HG03280 (cell line): ENCODE results near the gene SMAD2.

Source experiments
- ATAC-seq: cut with Tn5 transposase; IDR thresholded peaks from one replicate; pipeline ENCODE4 v1.9.1; 2021; ENCODE audit warnings: mild to moderate bottlenecking, moderate library complexity; ENCODE audit not compliant: unreplicated experiment

SMAD2 gene

DNA sequence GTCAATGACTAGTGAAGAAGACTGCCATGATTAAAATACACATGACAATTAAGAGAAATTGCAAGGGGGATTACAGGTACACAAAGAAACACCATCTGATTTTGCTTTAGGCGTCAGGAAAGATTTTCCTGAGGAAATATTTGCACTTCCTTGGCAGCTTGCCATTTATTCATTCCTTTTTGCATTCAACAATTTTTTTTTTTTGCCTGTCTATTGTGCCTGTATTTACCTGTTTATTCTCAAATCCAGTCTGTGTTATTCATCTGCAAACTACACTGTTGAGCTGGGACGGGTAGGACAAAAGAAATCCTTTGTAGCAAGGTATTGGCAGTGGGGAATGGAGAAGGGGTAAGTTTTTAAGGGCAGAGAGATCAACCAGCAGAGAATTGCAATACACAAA is 31.8 kb downstream of the SMAD2 start:
- ATAC-seq = no peak

DNA sequence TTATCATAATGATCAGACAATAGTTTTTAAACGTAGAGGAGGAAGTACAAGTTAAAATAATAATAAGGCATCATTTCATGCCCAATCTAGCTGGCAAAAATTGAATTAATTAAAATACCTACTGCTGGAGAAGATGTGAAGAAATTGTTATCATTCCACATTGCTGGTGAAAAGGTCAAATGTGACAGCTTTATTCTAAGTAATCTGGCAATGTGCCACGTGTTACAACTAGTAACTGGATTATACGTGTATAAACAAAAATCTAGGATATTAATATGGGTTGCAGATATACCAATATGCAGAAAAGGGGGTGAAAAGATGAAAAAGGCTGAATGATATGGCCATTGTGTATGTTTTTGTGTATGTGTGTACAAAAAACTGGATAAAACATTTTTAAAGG is 32.4 kb downstream of the SMAD2 start:
- no peak for ATAC-seq

DNA sequence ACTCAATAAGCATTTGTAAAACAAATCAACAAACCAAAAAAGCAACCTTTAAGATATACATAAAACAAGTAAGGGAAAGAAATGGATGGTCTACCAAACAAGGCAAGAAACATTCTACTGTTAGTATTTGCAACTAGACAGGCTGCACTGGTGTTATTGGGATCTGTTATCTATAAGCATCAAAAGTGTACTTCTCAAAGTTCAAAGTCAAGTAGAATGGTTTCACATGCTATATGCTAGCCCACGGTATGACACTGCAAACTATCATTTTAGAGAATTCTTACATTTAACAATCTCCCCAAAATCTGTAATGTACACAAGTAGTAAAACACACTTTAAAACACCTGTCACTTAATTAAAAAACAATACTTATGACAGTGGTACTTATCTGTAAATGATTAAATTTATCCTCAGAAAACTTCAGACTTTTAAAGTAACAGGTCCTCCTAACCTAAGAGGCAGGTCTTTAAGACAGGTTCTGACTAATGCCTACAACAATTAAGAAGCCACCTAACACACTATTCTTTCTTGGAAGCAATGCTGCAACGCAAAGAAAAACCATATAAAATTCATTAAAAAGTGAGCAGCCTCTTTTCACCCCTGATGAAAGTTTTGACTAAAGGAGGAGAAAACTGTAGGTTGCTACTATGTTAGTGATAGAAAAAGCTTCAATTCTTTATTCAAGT is 34.8 kb downstream of the SMAD2 start:
- no peak for ATAC-seq

DNA sequence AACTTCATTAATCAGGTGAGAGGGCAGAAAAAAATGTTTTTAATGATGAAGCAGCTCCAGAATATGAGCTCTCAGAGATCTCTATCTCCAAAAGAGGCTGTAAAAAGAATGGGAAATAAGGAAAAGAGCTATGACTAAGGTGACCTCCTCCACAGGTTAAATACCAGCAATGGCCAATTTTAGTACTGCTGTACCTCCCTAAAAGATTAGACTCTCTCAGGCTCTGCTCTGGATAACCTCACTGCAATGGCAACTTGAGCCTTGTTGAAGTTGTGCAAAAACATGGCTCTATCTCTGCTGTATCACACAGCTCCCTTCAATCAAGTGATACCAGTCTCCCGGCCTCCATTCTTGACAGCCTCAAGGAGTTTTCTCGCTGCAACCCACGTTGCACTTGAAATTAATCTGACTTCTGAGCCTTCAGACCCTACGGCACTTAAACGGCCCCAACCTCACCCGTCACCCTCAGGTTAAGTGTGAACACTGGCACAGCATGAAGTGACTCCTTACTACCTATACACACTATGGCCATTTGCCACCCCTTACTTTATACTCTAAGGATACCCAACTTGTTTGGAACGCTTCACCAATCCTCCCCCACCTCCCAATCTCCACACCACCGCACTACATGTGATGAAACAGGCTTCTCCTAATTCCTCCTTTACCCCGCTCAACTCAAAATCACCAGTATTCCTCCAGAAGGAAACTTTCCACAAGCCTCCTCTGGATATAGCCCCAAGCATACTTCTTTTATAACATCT is 36.3 kb downstream of the SMAD2 start:
- no peak for ATAC-seq

DNA sequence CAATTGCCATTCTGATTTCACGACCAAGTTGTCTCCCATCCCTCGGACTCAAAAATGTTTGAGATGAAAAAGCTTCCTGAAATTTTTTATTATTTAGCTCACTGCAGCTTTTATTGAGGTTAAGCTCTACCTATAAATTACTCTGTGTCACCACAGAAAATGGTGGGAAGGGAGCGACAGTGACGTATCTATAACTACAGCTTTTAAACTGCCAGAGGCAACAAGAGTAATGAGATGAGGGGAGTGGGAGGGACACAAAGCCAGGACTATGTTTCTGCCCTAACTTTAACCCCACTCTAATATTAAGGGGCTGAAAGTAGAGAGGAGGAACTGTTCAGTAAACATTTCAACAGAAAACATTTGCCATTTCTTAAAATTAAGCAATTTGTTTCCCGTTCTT is 37.4 kb downstream of the SMAD2 start:
- no peak for ATAC-seq

DNA sequence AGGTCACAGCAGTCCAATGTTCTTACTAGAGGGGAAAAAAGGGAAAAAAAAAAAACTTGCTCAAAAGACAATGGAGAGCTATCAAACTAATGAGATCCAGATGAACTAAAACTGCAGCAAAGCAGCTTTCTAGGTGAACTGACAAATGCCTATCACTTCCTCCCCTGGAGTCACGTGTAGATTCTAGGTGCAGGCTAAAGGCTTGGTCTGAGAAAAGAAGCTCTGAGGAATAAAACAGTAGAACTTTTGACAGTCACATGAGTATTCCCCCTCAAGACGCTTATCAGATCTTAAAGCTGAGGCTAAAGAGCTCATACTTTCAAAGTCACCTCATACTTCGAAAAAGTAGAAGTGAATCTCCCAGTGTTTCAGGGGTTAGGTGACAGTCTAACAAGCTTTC is 42.3 kb downstream of the SMAD2 start:
- ATAC-seq = no peak

DNA sequence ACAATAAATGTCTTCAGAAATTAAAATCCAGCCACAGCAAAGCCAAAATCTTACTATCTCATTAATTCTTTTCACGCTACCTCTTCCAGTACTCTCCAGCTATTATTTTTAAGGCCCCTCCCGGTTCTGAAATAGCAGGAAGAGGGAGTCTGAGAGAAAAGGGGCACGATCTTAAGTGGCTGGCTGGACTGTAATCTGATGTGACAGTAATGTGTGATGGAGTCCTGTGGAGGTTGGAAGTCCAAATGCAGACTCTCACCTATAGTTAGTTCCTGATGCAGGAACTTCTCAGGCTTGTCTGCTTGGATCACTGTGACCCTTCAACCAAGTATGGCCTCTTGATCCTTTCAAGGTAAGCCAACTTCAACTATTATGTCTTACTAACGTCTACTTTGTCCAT is 43.2 kb downstream of the SMAD2 start:
- ATAC-seq = no peak

DNA sequence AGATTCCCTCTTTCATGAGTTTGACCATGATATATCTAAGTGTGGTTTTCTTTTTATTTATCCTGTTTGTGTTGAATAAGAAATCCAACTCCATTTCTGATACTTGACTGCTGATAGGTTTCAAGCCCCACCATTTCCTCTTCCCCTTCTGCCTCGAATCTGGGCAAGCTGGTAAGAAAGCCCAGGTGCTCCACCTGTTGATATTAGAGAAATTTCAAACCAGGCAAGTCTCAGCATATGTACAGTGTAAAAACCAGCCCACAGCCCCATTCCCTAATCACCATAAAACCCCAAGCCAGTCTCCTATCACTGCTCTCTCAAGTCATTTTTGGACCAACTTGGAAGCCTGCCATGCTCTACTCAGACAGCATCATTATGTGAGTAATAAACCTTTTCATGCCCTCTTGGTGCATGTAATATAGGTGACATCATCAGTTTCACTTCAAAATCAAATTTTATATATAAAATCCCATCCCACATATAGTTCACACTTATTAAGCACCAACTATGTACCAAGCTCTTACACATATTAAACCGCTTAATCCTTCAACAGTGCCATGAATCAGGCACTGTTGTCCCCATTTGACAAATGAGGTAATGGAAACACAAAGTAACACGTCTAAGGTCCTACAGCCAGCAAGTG is 46.6 kb downstream of the SMAD2 start:
- no peak for ATAC-seq

DNA sequence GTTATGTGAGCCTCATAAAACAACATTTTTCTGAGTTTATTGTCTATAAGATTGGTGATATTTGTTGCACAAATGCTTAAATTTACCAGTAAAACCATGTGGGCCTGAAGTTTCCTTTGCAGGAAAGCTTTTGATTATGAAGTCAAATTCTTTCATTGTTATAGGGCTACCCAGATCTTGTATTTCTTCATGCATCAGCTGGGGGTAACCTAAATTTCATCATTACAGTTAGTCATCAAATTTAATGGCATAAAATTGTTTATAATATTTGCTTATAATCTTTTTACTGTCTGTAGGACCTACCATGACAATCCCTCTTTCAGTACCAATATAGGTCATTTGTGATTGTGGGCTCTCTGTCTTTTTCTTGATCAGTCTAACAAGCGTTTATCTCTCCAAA is 47.8 kb downstream of the SMAD2 start:
- ATAC-seq = no peak

DNA sequence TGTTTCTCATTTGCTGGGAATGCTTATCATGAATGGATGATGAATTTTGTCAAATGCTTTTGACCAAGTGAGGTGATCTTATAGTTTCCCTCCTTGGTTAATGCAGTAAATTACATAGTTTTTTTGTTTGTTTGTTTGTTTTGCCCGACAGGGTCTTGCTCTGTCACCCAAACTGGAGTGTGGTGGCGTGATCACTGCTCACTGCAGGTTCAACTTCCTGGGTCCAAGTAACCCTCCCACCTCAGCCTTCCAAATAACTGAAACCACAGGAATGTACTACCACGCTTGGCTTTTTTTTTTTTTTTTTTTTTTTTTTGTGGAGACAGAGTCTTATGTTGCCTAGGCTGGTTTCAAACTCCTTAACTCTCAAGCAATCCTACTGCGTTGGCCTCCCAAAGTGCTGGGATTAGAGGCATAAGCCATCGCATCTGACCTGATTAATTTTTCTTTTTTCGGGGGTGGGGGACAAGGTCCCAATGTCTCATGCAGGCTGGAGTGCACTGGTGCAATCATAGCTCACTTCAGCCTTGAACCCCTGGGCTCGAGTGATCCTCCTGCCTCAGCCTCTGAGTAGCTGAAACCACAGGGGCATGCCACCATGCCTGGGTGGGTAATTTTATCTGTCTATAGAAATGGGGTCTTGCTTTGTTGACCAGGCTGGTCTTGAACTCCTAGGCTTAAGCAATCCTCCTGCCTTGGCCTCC is 48.6 kb downstream of the SMAD2 start:
- no peak for ATAC-seq

DNA sequence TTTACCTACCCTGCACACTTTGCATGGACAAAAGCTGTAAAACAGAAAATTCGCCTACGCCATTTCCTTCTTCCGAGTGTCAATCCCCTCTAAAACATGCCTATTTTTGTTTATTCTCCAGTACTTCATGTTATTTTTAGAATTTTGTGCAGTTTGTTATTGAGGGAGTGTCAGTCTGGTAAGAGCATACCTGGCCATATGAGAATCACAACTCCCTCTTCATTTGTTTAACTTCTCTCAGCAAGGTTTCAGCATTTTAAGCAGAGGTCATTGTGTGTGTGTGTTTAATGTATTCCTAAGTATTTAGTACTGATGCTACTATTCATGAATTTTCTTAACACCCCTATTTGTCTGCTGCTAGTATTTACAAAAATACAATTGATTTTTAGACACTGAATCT is 49.4 kb downstream of the SMAD2 start:
- ATAC-seq = no peak

DNA sequence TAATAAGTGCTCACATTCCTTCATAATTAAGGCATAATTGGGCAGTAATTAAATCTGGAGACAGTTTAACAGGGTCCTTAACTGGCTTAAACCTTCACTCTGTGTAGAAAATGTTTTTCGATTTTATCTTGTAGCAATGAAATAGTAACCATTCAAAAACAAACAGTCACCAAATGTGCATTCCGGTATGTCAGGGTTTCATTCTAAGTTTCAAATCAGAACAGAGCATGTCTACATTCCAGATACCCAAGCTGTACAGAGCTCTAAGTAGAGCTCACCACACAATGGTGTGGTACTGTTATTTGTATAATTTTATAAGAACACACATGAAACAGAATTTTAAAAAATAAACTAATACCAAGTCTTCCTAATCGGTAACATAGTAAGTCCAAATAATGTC is 52.6 kb downstream of the SMAD2 start:
- no peak for ATAC-seq

DNA sequence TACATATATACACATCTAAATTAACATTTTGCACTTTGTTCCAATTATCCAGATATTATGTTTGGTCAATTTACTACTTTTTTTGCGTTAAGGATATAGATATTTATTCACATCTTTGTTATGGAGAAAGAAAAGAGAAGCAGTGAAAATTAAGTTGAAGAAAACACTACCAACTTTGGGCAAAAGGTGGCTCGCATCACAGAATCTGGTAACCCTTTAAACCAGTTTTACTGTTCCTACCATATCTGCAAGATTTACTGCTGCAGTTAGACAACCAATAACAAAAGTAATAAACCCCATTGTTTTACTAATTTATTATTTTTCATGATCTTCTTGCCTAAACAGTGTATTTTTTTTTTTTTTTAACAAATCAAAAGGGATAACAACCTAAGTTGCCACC is 53.6 kb downstream of the SMAD2 start:
- ATAC-seq = no peak

DNA sequence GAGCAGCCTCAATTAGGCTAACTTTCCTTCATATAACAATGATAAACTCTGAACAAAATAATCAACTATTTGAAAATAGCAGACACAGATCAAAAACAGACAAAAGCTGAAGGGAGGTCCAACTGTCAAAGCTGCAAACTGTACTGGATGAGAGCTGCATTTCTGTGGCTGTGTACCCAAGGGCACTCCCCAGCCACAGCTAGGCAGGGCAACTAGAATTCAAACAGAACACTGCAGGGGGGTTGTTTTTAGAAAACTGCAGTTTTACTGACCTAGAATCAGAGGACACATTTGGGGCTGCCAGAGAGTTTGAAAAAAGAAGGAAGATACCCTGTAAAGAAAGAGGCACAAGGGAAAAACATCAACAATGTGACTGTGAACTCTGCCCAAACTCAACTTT is 56.8 kb downstream of the SMAD2 start:
- ATAC-seq = no peak

DNA sequence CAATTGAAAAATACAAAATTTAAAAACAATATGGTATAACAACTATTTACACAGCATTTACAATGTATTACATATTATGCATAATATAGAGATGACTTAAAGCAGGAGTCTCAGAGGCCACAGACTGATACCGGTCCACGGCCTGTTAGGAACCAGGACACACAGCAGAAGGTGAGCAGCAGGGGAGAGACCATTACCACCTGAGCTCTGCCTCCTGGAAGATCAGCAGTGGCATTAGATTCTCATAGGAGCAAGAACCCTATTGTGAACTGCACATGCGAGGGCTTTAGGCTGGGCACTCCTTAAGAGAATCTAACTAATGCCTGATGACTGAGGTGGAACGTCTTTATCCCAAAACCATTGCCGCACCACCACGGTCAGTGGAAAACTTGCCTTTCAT is 58.0 kb downstream of the SMAD2 start:
- ATAC-seq = no peak

DNA sequence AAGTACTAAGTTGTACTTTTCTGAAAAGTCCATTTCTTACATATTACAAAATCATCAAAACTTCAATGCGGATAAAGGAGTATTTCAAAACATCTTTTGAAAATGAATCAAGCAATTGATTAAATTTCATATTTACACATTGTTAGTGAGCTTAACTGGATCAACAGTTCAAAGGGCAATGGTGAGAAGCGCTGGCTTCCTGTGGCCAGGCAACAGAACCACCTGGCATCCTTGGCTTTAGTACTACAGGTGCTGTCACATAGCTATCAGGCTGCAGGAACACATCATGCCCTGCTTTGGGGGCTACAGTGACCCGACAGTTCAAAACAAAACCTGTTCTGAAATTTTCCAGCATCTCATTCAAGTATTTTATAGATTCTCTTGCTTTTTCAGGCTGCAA is 59.2 kb downstream of the SMAD2 start:
- ATAC-seq = no peak

DNA sequence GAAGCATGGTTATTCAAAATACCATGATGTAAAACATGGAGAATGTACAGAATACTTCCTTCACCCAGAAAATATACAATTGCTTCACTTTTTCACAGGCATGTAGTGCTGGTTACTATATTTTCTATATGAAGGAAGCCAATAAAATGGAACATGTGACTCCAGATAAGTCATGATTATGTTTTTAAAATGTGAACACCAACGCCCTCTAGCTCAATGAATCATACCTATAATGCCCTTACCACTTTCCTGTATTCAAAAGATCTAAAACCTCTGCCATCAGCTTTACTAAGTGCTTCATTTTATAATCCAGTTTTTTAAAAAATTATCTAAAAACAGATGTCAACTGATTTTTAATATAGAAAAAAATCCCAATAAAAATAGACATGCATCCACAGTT is 59.9 kb downstream of the SMAD2 start:
- no peak for ATAC-seq

DNA sequence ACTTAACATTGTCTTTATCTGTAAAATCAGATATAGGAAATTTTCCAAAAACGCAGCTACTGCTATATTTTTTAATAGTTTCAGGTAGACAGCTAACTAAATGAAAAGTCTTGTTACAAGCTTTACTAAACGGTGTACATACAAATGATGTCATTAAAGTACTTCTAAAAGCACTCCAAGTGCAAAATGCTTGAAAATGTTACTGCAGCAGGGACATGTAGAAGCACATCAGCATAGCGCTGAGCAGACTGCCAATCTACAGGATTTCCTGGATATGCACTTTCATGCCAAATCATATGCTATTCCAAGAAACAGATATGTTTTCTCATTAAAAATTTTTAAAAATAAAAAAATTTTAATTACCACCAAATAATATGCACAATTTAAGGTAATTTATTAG is 61.7 kb downstream of the SMAD2 start:
- ATAC-seq = no peak

DNA sequence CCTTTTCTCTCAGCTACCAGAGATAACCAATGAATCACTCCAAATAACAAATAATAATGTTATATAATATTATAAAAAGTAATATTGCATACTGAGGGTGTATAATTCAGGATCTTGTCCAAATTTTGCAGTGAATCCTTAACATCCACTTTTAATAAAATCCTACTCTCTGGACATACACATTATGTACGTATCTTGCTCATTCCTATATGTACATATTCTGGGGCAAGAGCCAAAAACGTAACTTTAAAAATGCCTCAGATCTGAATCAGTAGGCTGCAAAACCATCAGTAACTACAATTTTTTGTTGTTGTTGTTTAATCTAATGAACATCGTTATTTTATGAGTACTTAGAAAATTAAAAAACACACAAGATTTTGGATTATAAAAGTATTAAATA is 65.3 kb downstream of the SMAD2 start:
- no peak for ATAC-seq

DNA sequence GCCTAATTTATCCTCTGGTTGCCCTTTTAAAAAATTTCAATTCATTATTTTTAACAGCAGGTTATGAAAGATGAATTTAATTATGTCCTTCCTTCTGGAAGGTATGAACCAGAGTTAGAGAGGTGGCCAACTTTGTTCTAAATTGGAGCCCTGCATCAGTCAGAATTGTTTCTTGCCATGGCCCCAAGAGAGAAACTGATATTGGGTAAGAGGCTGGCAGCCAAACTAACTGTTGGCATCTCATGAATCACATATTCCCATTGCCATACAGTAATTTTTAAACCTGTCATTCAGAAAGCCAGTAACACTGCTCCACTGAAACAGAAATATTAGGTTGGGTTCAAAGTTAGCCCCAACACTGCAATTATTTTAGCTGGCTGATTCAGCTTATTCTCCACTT is 67.4 kb downstream of the SMAD2 start:
- ATAC-seq = no peak

DNA sequence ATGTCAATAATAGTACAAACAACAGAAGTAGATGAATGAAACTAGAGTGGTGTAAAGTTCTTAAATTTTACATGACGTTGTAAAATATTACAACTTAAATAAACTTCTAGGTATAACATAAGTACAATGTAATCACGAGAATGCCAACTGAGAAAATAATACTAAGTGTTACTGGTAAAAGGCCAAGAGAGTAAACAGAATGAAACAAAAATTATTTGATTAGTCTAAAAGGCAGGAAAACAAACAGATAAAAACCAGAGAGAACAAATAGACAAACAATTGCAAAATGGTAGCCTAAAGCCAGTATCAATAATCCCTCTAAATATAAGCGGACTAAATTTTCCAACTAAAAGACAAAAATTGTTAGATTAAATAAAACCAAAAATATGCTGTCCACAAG is 71.9 kb downstream of the SMAD2 start:
- ATAC-seq = no peak

DNA sequence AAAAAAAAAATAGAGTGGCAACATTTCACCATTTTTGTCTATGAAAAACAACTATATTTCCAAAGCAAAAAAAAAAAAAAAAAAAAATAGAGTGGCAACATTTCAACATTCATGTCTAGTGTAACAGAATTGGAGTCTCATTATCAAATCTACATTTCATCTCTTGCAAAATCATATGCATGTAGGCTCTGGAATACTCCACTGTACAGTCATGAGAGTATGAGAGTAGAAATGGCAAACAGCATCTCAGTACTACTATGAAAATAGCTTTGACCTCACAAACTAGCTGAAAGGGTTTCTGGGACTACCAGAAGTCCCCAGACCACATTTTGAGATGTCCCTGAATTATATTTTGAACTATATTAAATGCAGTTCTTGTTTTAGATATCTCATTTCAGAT is 82.8 kb downstream of the SMAD2 start:
- ATAC-seq = no peak
